Central memory CD8-positive, alpha-beta T cell (primary cell): Measurements from ENCODE around the gene SCG5.
A peak's percentile ranks its signal among the peaks of the same experiment; 100 is the strongest.

Source experiments
- ATAC-seq: fragments of 150-1000 bp; cut with Tn5 transposase; replicated peaks from 2 replicates; pipeline ENCODE4 v1.10.0; 2022; ENCODE audit warnings: mild to moderate bottlenecking, moderate FRiP score, moderate number of reproducible peaks; ENCODE audit not compliant: poor library complexity, severe bottlenecking; ENCODE audit errors: extremely low read depth
- DNase-seq, 2 donors: peaks; one replicate each; pipeline ENCODE4 v3.0.0; 2021; ENCODE audit warnings: low spot score in 2 of 2
- H3K27ac Mint-ChIP-seq: one replicate; pipeline ENCODE4 v1.8.0; 2022; ENCODE audit warnings: low read depth, mild to moderate bottlenecking, moderate library complexity, mixed read lengths
- H3K27me3 Mint-ChIP-seq: one replicate; pipeline ENCODE4 v1.8.0; 2022; ENCODE audit warnings: mixed read lengths
- H3K36me3 Mint-ChIP-seq: one replicate; pipeline ENCODE4 v1.8.0; 2022; ENCODE audit warnings: mild to moderate bottlenecking, moderate library complexity, mixed read lengths; ENCODE audit not compliant: insufficient read depth
- H3K4me1 Mint-ChIP-seq: one replicate; pipeline ENCODE4 v1.8.0; 2022; ENCODE audit warnings: mixed read lengths
- H3K4me3 Mint-ChIP-seq: one replicate; pipeline ENCODE4 v1.8.0; 2022; ENCODE audit warnings: mild to moderate bottlenecking, moderate library complexity, mixed read lengths
- H3K9me3 Mint-ChIP-seq: one replicate; pipeline ENCODE4 v1.8.0; 2022; ENCODE audit warnings: mixed read lengths

Gene SCG5

GRCh38 chr15:32646291-32646690 is 4.8 kb downstream of the SCG5 start:
- Mint-ChIP-seq H3K4me3 (no peak overlapping the region), H3K4me1 (no peaks in the 10 kb centered on the region), H3K27me3 (no peaks in the 10 kb centered on the region), H3K9me3 (no peaks in the 10 kb centered on the region), H3K36me3 (no peaks in the 10 kb centered on the region), H3K27ac (no peak overlapping the region)
- ATAC-seq (no peak), DNase-seq (no peak)

DNA sequence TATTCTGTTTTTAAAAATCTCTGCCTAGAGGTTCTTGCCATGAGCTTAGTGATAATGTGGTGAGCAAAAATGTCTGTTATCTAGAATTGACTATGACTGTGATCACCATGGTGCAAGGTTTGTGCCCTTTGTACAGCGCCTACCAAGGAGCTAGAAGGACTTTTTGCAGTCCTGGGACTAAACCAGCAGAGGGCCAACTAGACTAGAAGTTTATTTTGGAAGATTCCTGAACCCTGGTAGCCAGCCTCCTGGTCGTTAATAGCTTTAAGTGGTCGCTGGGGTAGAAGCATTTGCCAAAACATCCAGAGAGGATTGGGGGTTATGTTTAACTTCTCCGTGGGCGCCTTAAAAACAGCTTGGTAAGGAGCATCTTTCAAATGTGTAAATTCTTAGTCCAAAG is 7.8 kb downstream of the SCG5 start:
- Mint-ChIP-seq H3K36me3 (no peaks in the 10 kb centered on the region), H3K4me3 (no peak overlapping the region), H3K27me3 (no peaks in the 10 kb centered on the region), H3K4me1 (no peaks in the 10 kb centered on the region), H3K27ac (no peak overlapping the region), H3K9me3 (no peaks in the 10 kb centered on the region)
- ATAC-seq (no peak), DNase-seq (no peak)

- peak; percentile 43 for ATAC-seq
Observed at GRCh38 chr15:32651229-32651837, 9.8 kb downstream of the SCG5 start.

DNA sequence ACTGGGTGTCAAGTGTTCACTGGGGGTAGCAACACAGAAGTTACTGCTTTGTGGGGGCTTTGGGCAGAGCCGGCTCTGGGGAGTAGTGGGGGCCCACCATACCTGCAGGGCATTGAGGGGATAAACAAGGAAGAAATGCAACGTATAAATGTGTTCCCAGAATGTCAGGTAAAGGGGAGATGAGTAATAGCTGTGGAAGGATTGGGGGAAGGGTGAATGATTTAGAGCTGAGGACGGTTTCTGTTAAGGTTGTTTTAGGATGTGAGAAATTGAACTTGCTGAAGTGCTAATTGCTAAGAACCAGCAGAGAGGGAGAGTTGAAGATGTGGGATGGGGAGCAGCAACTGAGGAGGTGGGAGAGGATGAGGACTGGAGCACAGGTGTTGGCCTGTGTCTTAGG is 10.7 kb downstream of the SCG5 start:
- H3K27me3 Mint-ChIP-seq = no peaks in the 10 kb centered on the region
- no peak for DNase-seq
- no peak for ATAC-seq
- H3K9me3 Mint-ChIP-seq = no peaks in the 10 kb centered on the region
- peaks cover 1% of the 10 kb centered on the region for H3K4me1 Mint-ChIP-seq
- no peaks in the 10 kb centered on the region for H3K36me3 Mint-ChIP-seq
- no peak overlapping the region for H3K4me3 Mint-ChIP-seq
- H3K27ac Mint-ChIP-seq = no peak overlapping the region

More at GRCh38 chr15:32651229-32651837, 9.8 kb downstream of the SCG5 start:
- H3K36me3 Mint-ChIP-seq = no peaks in the 10 kb centered on the region
- peak in 1 of 2 donors; percentile 26 for DNase-seq
- H3K27ac Mint-ChIP-seq = no peak overlapping the region
- H3K27me3 Mint-ChIP-seq = no peaks in the 10 kb centered on the region
- no peak overlapping the region for H3K4me3 Mint-ChIP-seq
- no peaks in the 10 kb centered on the region for H3K9me3 Mint-ChIP-seq
- no peaks in the 10 kb centered on the region for H3K4me1 Mint-ChIP-seq

DNA sequence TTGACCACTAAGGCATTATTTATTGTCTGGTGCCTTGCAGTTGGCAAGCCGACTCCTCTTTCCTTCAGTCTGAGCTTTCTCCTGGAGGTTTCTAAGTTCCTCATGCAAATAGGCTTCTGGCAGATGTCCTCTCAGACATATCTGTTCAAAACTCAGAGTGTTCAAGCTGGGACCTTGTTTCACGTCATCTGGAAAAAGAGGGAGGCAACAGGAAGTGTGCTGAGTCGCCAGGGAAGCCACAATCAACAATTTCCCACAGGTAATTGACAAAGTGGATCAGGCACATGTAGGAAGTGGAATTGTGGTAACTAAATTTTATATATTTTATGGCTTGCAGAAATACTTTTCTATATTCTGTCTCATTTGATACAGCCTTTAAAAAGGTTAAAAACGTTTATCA is 14.6 kb downstream of the SCG5 start:
- no peak for ATAC-seq
- DNase-seq = no peak
- Mint-ChIP-seq H3K4me3 (no peak overlapping the region), H3K27me3 (no peaks in the 10 kb centered on the region), H3K27ac (no peak overlapping the region), H3K9me3 (no peaks in the 10 kb centered on the region), H3K4me1 (peaks cover 10% of the 10 kb centered on the region), H3K36me3 (no peaks in the 10 kb centered on the region)

DNA sequence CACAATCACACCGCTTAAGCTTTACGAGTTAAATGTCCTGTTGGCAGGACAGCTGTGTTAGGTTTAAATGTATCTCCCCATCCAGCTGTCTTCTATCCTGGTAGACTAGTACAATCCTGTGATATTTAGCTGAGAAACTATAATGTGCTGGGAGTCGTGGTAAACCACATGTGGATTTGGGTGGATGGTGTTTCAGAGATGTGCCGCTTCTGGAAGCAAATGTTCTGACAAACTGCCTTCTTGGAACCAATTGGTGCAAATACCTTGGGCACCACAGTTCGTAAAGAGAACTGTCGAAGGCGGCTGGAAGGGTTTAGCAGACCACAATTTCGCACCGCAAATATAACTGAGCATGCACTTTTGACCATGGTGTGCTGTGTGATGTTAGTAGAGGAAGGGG is 15.0 kb downstream of the SCG5 start:
- ATAC-seq = no peak
- no peak for DNase-seq
- Mint-ChIP-seq H3K9me3 (no peaks in the 10 kb centered on the region), H3K4me1 (peaks cover 10% of the 10 kb centered on the region), H3K4me3 (no peak overlapping the region), H3K27me3 (no peaks in the 10 kb centered on the region), H3K27ac (no peak overlapping the region), H3K36me3 (no peaks in the 10 kb centered on the region)

DNA sequence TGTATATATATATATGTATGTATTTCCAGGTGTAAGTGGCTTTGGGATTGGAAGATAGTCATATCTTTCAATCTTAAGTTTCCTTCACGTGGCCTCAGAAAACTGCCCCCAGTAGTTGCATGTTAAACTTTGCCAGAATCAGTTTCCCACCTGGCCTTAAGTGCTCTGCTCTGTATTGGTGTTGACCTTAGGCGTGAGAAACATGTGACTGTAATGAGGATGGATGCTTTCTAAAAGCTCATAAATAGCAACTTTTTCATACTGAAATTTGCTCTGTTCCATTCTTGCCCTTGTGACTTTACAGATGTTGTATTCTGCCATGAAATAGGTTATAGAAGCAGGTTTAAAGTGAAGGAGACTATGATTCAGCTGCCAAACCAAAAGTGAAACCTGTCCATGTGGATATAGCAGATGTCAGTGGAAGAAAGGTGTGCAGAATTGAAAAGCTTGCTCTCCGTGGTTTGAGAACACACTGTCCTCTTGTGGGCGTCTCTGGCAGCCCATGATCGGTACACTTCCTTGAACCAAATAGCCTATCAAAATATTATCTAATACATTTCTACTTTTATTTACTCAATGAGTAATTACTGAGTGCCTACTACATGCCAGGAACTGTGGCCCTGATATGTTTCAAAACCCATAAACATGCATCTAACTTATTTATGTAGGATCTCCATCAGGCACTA is 15.8 kb downstream of the SCG5 start:
- Mint-ChIP-seq H3K4me3 (peak overlapping the region; percentile 48), H3K9me3 (no peaks in the 10 kb centered on the region), H3K27me3 (no peaks in the 10 kb centered on the region), H3K27ac (no peak overlapping the region), H3K36me3 (no peaks in the 10 kb centered on the region), H3K4me1 (peaks cover 11% of the 10 kb centered on the region)
- DNase-seq (no peak), ATAC-seq (no peak)

- no peak overlapping the region for H3K4me3 Mint-ChIP-seq
- ATAC-seq (no peak), DNase-seq (no peak)
- H3K36me3 Mint-ChIP-seq = no peaks in the 10 kb centered on the region
- H3K27ac Mint-ChIP-seq = no peak overlapping the region
- H3K4me1 Mint-ChIP-seq = peaks cover 17% of the 10 kb centered on the region
- no peaks in the 10 kb centered on the region for H3K27me3 Mint-ChIP-seq
- H3K9me3 Mint-ChIP-seq = no peaks in the 10 kb centered on the region
Observed at GRCh38 chr15:32657941-32658340, 16.4 kb downstream of the SCG5 start.

DNA sequence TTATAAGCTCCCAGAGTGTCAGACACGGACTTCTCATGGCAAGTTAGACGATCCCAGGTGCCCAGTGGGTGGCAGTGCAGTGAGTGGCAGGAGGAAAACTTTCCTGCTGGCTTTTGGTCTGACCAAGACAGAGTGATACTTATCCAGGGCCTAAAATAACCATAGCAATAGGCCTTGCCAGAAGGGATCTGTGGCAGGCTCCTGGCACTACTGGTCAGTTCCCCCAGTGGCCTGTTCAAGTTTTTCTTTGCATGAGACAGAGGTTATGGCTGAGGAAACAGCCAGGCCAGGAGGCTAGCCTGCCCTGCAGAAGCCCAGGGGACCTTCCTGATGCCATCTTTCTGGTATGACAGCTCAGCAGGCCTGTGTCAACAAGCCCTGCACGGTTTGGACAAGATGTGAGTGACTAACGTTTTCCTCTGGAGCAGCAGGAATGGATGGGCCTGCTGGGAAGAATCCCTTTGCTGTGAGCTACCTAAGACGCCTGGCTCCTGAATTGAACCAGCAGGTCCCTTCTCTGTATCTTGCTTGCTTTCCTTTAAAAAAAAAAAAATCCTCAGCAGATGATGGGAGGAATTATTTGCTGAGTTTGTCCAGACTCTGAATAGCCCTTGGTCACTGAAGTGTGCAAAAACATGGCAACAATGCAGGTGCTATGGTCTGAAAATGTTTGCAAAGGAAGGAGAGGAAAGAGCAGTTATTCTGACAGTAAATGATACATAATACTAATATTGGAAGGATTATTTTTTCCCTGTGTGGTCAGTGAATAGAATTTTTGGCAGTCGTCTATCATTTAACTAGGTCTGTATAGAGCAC is 18.0 kb downstream of the SCG5 start:
- ATAC-seq (no peak), DNase-seq (no peak)
- Mint-ChIP-seq H3K36me3 (no peaks in the 10 kb centered on the region), H3K27ac (no peak overlapping the region), H3K4me3 (no peak overlapping the region), H3K4me1 (peaks cover 17% of the 10 kb centered on the region), H3K27me3 (no peaks in the 10 kb centered on the region), H3K9me3 (no peaks in the 10 kb centered on the region)

- Mint-ChIP-seq H3K9me3 (no peaks in the 10 kb centered on the region), H3K36me3 (no peaks in the 10 kb centered on the region), H3K4me3 (no peak overlapping the region), H3K27ac (no peak overlapping the region), H3K4me1 (peaks cover 7% of the 10 kb centered on the region), H3K27me3 (no peaks in the 10 kb centered on the region)
- ATAC-seq (no peak), DNase-seq (no peak)
Observed at GRCh38 chr15:32663671-32664070, 22.2 kb downstream of the SCG5 start.

- ATAC-seq = no peak
- Mint-ChIP-seq H3K4me1 (peaks cover 7% of the 10 kb centered on the region), H3K36me3 (no peaks in the 10 kb centered on the region), H3K9me3 (no peaks in the 10 kb centered on the region), H3K27me3 (no peaks in the 10 kb centered on the region), H3K4me3 (no peak overlapping the region), H3K27ac (no peak overlapping the region)
- DNase-seq = no peak
Observed at GRCh38 chr15:32664796-32665195, 23.3 kb downstream of the SCG5 start.

DNA sequence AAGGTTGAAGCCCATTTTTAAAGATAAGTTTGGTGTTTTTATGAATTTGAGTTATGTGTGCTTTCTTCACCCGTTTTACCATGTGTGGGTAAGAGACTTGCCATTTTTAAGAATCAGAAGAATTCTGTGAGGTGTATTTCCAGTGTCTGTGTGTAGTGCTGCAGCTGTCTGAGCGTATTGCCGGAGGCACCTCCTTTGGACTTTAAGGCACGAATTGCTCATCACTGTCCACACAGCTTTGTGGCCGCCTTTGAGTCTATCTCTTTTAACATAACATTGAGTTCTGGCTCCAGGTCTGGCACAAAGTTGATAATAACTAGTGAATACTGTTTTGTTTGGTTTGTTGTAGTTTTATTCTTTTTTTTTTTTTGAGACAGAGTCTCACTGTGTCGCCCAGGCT is 25.8 kb downstream of the SCG5 start:
- ATAC-seq (no peak), DNase-seq (no peak)
- H3K4me3 Mint-ChIP-seq = no peak overlapping the region
- H3K27ac Mint-ChIP-seq = no peak overlapping the region
- H3K27me3 Mint-ChIP-seq = no peaks in the 10 kb centered on the region
- H3K36me3 Mint-ChIP-seq = no peaks in the 10 kb centered on the region
- H3K9me3 Mint-ChIP-seq = no peaks in the 10 kb centered on the region
- H3K4me1 Mint-ChIP-seq = peaks cover 6% of the 10 kb centered on the region

- DNase-seq (no peak), ATAC-seq (no peak)
- no peak overlapping the region for H3K4me3 Mint-ChIP-seq
- H3K9me3 Mint-ChIP-seq = no peaks in the 10 kb centered on the region
- no peaks in the 10 kb centered on the region for H3K27me3 Mint-ChIP-seq
- no peaks in the 10 kb centered on the region for H3K36me3 Mint-ChIP-seq
- H3K27ac Mint-ChIP-seq = no peak overlapping the region
- H3K4me1 Mint-ChIP-seq = no peaks in the 10 kb centered on the region
Observed at GRCh38 chr15:32668942-32669341, 27.4 kb downstream of the SCG5 start.
